HEK293 (cell line): ENCODE results near the gene TRIM65.

Source experiments
- BCL11A ChIP-seq: fragments of 450-650 bp; formaldehyde crosslinking; IDR thresholded peaks from 2 replicates; pipeline ENCODE4 v1.5.1; 2016; ENCODE audit warnings: low read depth, missing biosample characterization, missing genetic modification characterization
- BCL11B ChIP-seq: fragments of 450-650 bp; formaldehyde crosslinking; IDR thresholded peaks from 2 replicates; pipeline ENCODE4 v1.5.1; 2016; ENCODE audit warnings: low read depth, missing biosample characterization, missing genetic modification characterization
- GLIS1 ChIP-seq: fragments of 450-650 bp; formaldehyde crosslinking; IDR thresholded peaks from 2 replicates; pipeline ENCODE4 v1.5.1; 2016; ENCODE audit warnings: missing biosample characterization, missing genetic modification characterization
- IKZF3 ChIP-seq: fragments of 450-650 bp; IDR thresholded peaks from 2 replicates; pipeline ENCODE4 v1.5.0; 2018; ENCODE audit warnings: missing biosample characterization, mild to moderate bottlenecking, missing genetic modification characterization, moderate library complexity
- KLF10 ChIP-seq: fragments of 450-650 bp; IDR thresholded peaks from 2 replicates; pipeline ENCODE4 v1.5.1; 2018; ENCODE audit warnings: missing biosample characterization, mild to moderate bottlenecking, missing genetic modification characterization
- PRDM1 ChIP-seq: fragments of 450-650 bp; formaldehyde crosslinking; IDR thresholded peaks from 2 replicates; pipeline ENCODE4; 2016; ENCODE audit warnings: missing biosample characterization, missing genetic modification characterization
- SCRT1 ChIP-seq: fragments of 450-650 bp; formaldehyde crosslinking; IDR thresholded peaks from 2 replicates; pipeline ENCODE4 v1.5.1; 2016; ENCODE audit warnings: missing biosample characterization, missing genetic modification characterization, borderline replicate concordance
- ZEB2 ChIP-seq: fragments of 450-650 bp; formaldehyde crosslinking; IDR thresholded peaks from 2 replicates; pipeline ENCODE4 v1.5.1; 2016; ENCODE audit warnings: missing biosample characterization, missing genetic modification characterization
- ZFP3 ChIP-seq: fragments of 450-650 bp; formaldehyde crosslinking; IDR thresholded peaks from 2 replicates; pipeline ENCODE4 v1.5.1; 2016; ENCODE audit warnings: low read depth, missing biosample characterization, missing genetic modification characterization
- ZNF146 ChIP-seq: fragments of 450-650 bp; formaldehyde crosslinking; IDR thresholded peaks from 2 replicates; pipeline ENCODE4 v1.5.1; 2016; ENCODE audit warnings: missing biosample characterization, missing genetic modification characterization
- ZNF16 ChIP-seq: fragments of 450-650 bp; formaldehyde crosslinking; IDR thresholded peaks from 2 replicates; pipeline ENCODE4 v1.5.1; 2016; ENCODE audit warnings: low read depth, missing biosample characterization, missing genetic modification characterization
- ZNF175 ChIP-seq: fragments of 450-650 bp; formaldehyde crosslinking; IDR thresholded peaks from 2 replicates; pipeline ENCODE4 v1.5.1; 2016; ENCODE audit warnings: missing biosample characterization, missing genetic modification characterization
- ZNF2 ChIP-seq: fragments of 450-650 bp; formaldehyde crosslinking; IDR thresholded peaks from 2 replicates; pipeline ENCODE4 v1.5.1; 2016; ENCODE audit warnings: missing biosample characterization, missing genetic modification characterization
- ZNF211 ChIP-seq: fragments of 450-650 bp; formaldehyde crosslinking; IDR thresholded peaks from 2 replicates; pipeline ENCODE4 v1.5.1; 2016; ENCODE audit warnings: low read depth, missing biosample characterization, missing genetic modification characterization
- ZNF23 ChIP-seq: fragments of 450-650 bp; formaldehyde crosslinking; IDR thresholded peaks from 2 replicates; pipeline ENCODE4 v1.5.1; 2016; ENCODE audit warnings: missing biosample characterization, missing genetic modification characterization, borderline replicate concordance
- ZNF341 ChIP-seq: fragments of 450-650 bp; formaldehyde crosslinking; IDR thresholded peaks from 2 replicates; pipeline ENCODE4; 2016; ENCODE audit warnings: low read depth, missing biosample characterization, missing genetic modification characterization
- ZNF350 ChIP-seq: fragments of 450-650 bp; formaldehyde crosslinking; IDR thresholded peaks from 2 replicates; pipeline ENCODE4 v1.5.0; 2017; ENCODE audit warnings: missing biosample characterization, mild to moderate bottlenecking, missing genetic modification characterization
- ZNF423 ChIP-seq: fragments of 450-650 bp; formaldehyde crosslinking; IDR thresholded peaks from 2 replicates; pipeline ENCODE4 v1.5.1; 2016; ENCODE audit warnings: missing biosample characterization, missing genetic modification characterization
- ZNF473 ChIP-seq: fragments of 450-650 bp; formaldehyde crosslinking; IDR thresholded peaks from 2 replicates; pipeline ENCODE4 v1.5.1; 2017; ENCODE audit warnings: missing biosample characterization, missing genetic modification characterization
- ZNF521 ChIP-seq: fragments of 450-650 bp; formaldehyde crosslinking; IDR thresholded peaks from 2 replicates; pipeline ENCODE4 v1.5.1; 2017; ENCODE audit warnings: missing biosample characterization, mild to moderate bottlenecking, missing genetic modification characterization
- ZNF629 ChIP-seq: fragments of 450-650 bp; formaldehyde crosslinking; IDR thresholded peaks from 2 replicates; pipeline ENCODE4 v1.5.1; 2017; ENCODE audit warnings: missing biosample characterization, missing genetic modification characterization
- ZNF654 ChIP-seq: fragments of 450-650 bp; formaldehyde crosslinking; IDR thresholded peaks from 2 replicates; pipeline ENCODE4 v1.5.1; 2016; ENCODE audit warnings: low read depth, missing biosample characterization, missing genetic modification characterization
- ZNF677 ChIP-seq: fragments of 450-650 bp; IDR thresholded peaks from 2 replicates; pipeline ENCODE4 v1.5.0; 2018; ENCODE audit warnings: missing biosample characterization, mild to moderate bottlenecking, missing genetic modification characterization, moderate library complexity
- ZNF707 ChIP-seq: fragments of 450-650 bp; formaldehyde crosslinking; IDR thresholded peaks from 2 replicates; pipeline ENCODE4 v1.5.1; 2016; ENCODE audit warnings: missing biosample characterization, missing genetic modification characterization
- ZNF768 ChIP-seq: fragments of 450-650 bp; formaldehyde crosslinking; IDR thresholded peaks from 2 replicates; pipeline ENCODE4 v1.5.1; 2018; ENCODE audit warnings: missing biosample characterization, mild to moderate bottlenecking, missing genetic modification characterization
- ZNF830 ChIP-seq: fragments of 450-650 bp; IDR thresholded peaks from 2 replicates; pipeline ENCODE4 v1.5.0; 2018; ENCODE audit warnings: missing biosample characterization, missing genetic modification characterization, low read depth, mild to moderate bottlenecking, moderate library complexity
- ZNF837 ChIP-seq: fragments of 450-650 bp; formaldehyde crosslinking; IDR thresholded peaks from 2 replicates; pipeline ENCODE4 v1.5.1; 2016; ENCODE audit warnings: missing biosample characterization, missing genetic modification characterization
- TF ChIP-seq, protein P1 (sequence below): fragments of 450-650 bp; formaldehyde crosslinking; IDR thresholded peaks from 2 replicates; pipeline ENCODE4 v1.5.1; 2016; ENCODE audit warnings: missing biosample characterization, missing genetic modification characterization, borderline replicate concordance
- TF ChIP-seq, protein P2 (sequence below): fragments of 450-650 bp; formaldehyde crosslinking; IDR thresholded peaks from 2 replicates; pipeline ENCODE4 v1.5.1; 2016; ENCODE audit warnings: missing biosample characterization, missing genetic modification characterization
- TF ChIP-seq, protein P3 (sequence below): fragments of 450-650 bp; formaldehyde crosslinking; IDR thresholded peaks from 2 replicates; pipeline ENCODE4 v1.5.1; 2016; ENCODE audit warnings: missing biosample characterization, missing genetic modification characterization
- TF ChIP-seq, protein P4 (sequence below): fragments of 450-650 bp; formaldehyde crosslinking; IDR thresholded peaks from 2 replicates; pipeline ENCODE4 v1.5.1; 2016; ENCODE audit warnings: missing biosample characterization, missing genetic modification characterization

The TRIM65 gene

DNA sequence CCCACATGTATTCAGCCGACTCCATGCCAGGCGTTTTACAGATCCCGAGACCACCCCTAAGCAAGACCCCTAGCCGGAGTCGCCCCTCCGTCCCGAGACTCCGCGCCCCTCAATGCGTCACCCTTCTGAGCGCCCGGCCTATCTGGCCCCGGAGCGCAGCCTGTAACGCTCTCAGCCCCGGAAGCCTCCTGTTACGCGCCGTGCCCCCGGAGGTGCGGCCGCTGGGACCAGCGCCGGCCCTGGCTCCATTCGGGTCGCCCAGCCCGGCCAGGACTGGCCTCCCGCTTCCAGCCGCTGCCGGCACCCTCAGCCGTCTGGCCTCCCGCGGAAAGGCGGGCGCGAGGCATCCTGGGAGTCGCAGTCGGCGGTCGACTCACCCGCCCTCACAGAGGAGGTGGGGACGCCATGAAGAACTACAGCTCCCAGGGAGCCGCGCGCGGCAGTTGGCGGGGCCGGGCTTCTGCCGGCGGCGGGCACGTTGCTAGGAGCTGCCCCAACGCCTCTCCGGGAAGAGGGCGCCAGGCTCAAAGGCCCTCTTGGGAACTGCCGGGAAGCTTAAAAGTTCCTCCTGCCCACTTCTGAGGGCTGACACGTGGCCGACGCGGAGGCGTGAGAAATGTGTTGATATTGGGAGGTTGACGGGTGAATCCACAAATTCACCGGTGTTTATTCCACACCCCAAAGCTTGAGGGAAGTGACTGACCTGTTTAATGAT is 44.1 kb upstream of the TRIM65 start, which contains the start of gene FBF1 (continued):
- TF ChIP-seq, protein P1, sequence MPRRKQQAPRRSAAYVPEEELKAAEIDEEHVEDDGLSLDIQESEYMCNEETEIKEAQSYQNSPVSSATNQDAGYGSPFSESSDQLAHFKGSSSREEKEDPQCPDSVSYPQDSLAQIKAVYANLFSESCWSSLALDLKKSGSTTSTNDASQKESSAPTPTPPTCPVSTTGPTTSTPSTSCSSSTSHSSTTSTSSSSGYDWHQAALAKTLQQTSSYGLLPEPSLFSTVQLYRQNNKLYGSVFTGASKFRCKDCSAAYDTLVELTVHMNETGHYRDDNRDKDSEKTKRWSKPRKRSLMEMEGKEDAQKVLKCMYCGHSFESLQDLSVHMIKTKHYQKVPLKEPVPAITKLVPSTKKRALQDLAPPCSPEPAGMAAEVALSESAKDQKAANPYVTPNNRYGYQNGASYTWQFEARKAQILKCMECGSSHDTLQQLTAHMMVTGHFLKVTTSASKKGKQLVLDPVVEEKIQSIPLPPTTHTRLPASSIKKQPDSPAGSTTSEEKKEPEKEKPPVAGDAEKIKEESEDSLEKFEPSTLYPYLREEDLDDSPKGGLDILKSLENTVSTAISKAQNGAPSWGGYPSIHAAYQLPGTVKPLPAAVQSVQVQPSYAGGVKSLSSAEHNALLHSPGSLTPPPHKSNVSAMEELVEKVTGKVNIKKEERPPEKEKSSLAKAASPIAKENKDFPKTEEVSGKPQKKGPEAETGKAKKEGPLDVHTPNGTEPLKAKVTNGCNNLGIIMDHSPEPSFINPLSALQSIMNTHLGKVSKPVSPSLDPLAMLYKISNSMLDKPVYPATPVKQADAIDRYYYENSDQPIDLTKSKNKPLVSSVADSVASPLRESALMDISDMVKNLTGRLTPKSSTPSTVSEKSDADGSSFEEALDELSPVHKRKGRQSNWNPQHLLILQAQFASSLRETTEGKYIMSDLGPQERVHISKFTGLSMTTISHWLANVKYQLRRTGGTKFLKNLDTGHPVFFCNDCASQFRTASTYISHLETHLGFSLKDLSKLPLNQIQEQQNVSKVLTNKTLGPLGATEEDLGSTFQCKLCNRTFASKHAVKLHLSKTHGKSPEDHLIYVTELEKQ (tag by site-specific recombination) = 0 out of 2 replicates have a peak, but pooled peaks have one; percentile 39
- TF ChIP-seq GLIS1 (tag by site-specific recombination) (peak; percentile 90), BCL11A (no peak), ZNF175 (tag by site-specific recombination) (no peak), ZEB2 (tag by site-specific recombination) (peak; percentile 75), ZNF23 (tag by site-specific recombination) (no peak), ZNF16 (no peak), ZNF473 (tag by site-specific recombination) (no peak), PRDM1 (no peak), ZNF677 (tag by site-specific recombination) (no peak), BCL11B (tag by site-specific recombination) (no peak), ZNF350 (tag by site-specific recombination) (no peak), ZNF341 (tag by site-specific recombination) (peak; percentile 91), ZNF654 (tag by site-specific recombination) (no peak), ZNF837 (tag by site-specific recombination) (no peak), ZNF768 (no peak; the same call in 1 of the 2 replicates), ZNF629 (tag by site-specific recombination) (peak; percentile 53; the same call in 1 of the 2 replicates), ZNF707 (tag by site-specific recombination) (no peak), ZNF146 (no peak), ZNF2 (tag by site-specific recombination) (peak; percentile 91; the same call in 1 of the 2 replicates), IKZF3 (peak; percentile 99), ZNF211 (no peak), KLF10 (tag by site-specific recombination) (peak; percentile 60; the same call in 1 of the 2 replicates), ZFP3 (tag by site-specific recombination) (no peak), ZNF423 (tag by site-specific recombination) (peak; percentile 90), SCRT1 (tag by site-specific recombination) (no peak), ZNF521 (no peak), ZNF830 (tag by site-specific recombination) (no peak)
- TF ChIP-seq, protein P2, sequence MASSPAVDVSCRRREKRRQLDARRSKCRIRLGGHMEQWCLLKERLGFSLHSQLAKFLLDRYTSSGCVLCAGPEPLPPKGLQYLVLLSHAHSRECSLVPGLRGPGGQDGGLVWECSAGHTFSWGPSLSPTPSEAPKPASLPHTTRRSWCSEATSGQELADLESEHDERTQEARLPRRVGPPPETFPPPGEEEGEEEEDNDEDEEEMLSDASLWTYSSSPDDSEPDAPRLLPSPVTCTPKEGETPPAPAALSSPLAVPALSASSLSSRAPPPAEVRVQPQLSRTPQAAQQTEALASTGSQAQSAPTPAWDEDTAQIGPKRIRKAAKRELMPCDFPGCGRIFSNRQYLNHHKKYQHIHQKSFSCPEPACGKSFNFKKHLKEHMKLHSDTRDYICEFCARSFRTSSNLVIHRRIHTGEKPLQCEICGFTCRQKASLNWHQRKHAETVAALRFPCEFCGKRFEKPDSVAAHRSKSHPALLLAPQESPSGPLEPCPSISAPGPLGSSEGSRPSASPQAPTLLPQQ = peak; percentile 39; the same call in 1 of the 2 replicates
- TF ChIP-seq, protein P3, sequence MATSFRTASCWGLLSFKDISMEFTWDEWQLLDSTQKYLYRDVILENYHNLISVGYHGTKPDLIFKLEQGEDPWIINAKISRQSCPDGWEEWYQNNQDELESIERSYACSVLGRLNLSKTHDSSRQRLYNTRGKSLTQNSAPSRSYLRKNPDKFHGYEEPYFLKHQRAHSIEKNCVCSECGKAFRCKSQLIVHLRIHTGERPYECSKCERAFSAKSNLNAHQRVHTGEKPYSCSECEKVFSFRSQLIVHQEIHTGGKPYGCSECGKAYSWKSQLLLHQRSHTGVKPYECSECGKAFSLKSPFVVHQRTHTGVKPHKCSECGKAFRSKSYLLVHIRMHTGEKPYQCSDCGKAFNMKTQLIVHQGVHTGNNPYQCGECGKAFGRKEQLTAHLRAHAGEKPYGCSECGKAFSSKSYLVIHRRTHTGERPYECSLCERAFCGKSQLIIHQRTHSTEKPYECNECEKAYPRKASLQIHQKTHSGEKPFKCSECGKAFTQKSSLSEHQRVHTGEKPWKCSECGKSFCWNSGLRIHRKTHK (tag by site-specific recombination) = no peak
- TF ChIP-seq, protein P4, sequence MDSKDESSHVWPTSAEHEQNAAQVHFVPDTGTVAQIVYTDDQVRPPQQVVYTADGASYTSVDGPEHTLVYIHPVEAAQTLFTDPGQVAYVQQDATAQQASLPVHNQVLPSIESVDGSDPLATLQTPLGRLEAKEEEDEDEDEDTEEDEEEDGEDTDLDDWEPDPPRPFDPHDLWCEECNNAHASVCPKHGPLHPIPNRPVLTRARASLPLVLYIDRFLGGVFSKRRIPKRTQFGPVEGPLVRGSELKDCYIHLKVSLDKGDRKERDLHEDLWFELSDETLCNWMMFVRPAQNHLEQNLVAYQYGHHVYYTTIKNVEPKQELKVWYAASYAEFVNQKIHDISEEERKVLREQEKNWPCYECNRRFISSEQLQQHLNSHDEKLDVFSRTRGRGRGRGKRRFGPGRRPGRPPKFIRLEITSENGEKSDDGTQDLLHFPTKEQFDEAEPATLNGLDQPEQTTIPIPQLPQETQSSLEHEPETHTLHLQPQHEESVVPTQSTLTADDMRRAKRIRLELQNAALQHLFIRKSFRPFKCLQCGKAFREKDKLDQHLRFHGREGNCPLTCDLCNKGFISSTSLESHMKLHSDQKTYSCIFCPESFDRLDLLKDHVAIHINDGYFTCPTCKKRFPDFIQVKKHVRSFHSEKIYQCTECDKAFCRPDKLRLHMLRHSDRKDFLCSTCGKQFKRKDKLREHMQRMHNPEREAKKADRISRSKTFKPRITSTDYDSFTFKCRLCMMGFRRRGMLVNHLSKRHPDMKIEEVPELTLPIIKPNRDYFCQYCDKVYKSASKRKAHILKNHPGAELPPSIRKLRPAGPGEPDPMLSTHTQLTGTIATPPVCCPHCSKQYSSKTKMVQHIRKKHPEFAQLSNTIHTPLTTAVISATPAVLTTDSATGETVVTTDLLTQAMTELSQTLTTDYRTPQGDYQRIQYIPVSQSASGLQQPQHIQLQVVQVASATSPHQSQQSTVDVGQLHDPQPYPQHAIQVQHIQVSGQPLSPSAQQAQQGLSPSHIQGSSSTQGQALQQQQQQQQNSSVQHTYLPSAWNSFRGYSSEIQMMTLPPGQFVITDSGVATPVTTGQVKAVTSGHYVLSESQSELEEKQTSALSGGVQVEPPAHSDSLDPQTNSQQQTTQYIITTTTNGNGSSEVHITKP (tag by site-specific recombination) = peak; percentile 83
